LNCAP (cell line): Measurements from ENCODE around the gene FAP.

Experiments used
- CTCF ChIP-seq: fragments of 450-650 bp; IDR thresholded peaks from 2 replicates; pipeline ENCODE4 v1.5.1; 2017; ENCODE audit warnings: mild to moderate bottlenecking

The FAP gene

GRCh38 chr2:162266460-162266760 is 23.2 kb upstream of the FAP start:
- no peak for TF ChIP-seq CTCF

- no peak for TF ChIP-seq CTCF
Measured at GRCh38 chr2:162265666-162266459, 22.6 kb upstream of the FAP start.

GRCh38 chr2:162261032-162261945 is 18.0 kb upstream of the FAP start:
- TF ChIP-seq CTCF: no peak

- TF ChIP-seq CTCF: no peak
Measured at GRCh38 chr2:162258686-162259085, 15.4 kb upstream of the FAP start.

- TF ChIP-seq CTCF: no peak
Measured at GRCh38 chr2:162258169-162258568, 14.9 kb upstream of the FAP start.

- TF ChIP-seq CTCF: no peak
Measured at GRCh38 chr2:162257425-162257824, 14.2 kb upstream of the FAP start.

GRCh38 chr2:162256591-162256991 is 13.3 kb upstream of the FAP start:
- no peak for TF ChIP-seq CTCF
